Stimulated activated CD4-positive, alpha-beta T cell treated with anti-CD3 and anti-CD28 coated beads, Interleukin-15, amount 100 ng/mL, for 24 hours (primary cell): ENCODE measurements around the gene EIF1.
"Not testable (repeated sequence)": the region's sequence is repeated elsewhere in the genome, so short reads cannot be mapped to it uniquely, and the experiment has no call there.

Experiments
- DNase-seq: peaks from one replicate; pipeline ENCODE4 v3.0.0-alpha.2; 2020

Gene EIF1

DNA sequence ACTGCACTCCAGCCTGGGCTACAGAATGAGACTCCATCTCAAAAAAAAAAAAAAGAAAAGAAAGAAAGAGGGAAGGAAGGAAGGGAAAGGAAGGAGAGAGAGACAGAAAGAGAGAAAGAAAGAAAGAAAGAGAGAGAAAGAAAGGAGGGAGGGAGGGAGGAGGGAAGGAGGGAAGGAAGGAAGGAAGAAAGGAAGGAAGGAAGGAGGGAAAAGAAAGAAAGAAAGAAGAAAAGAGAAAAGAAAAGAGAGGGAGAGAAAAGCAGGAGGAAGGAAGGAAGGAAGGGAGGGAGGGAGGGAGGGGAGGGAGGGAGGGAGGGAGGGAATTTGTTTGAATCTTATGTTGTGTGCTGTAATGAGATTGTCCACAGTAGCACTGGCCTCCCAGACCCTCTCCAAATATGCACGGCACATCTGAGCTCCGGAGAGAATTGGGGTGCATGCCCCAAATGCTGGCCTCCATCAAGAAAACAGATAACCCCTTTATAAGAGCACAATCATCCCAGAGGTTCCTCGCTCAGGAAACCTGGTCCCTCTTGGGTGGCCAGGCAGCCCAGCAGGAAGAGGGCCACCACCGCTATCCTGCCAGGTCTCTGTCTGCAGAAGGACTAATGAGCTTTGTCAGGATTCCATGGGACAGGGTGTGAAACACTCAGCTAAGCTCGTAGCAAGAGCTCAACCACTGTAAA, 8.8 kb upstream of the EIF1 start:
- no peak for DNase-seq

DNA sequence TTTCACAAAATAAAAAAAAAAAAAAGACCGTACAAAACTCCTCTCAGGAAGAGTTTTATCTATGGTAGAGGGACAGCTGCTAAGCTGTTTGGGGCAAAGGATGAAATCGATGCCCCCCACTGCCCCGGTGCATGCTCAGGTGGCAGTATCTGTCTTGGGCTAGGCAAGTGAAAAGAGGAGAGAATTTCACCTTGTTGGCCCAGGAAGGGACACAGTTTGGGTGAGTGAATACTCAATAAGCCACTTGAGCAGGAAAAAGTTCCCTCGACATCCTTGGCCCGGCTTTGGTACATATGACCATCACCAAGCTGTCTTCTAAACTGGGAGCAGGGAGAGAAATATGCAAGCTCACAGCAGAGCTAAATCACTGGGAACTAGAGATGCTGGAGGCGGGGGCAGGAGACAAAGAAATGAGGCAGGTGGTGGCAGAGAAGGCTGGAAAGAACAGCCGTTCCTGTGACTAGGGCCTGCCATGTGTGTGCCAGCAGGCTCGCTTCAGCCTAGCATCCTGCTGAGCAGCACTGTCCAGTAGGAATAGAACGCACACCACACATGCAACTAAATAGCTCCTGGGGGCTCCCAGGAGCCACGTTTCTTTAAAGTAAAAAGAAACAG, 8.2 kb upstream of the EIF1 start:
- no peak for DNase-seq

DNA sequence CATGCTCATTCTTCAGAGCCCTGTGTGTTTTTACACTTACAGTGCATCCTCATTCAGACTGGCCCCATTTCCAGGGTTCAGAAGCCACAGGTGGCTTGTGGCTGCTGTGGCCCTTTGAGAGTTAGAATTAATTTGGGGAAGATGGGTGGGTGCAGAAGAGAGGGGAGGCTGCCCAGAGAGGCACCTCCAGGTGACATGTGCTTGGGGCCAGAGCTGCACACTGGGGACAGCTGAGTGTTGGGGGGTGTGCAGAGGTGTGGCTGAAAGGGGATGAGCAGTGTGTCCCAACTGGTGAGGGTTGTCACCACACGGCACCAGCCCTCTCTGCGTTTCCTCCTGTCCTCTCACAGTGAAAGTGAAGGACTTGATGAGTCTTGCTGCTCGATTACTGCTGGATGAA, 6.9 kb upstream of the EIF1 start:
- DNase-seq = no peak

- DNase-seq = no peak
Observed at GRCh38 chr17:41682631-41683030, 6.1 kb upstream of the EIF1 start.

- no peak for DNase-seq
Observed at GRCh38 chr17:41683441-41684007, 5.2 kb upstream of the EIF1 start.

- DNase-seq = no peak
Observed at GRCh38 chr17:41684035-41684434, 4.7 kb upstream of the EIF1 start.

DNA sequence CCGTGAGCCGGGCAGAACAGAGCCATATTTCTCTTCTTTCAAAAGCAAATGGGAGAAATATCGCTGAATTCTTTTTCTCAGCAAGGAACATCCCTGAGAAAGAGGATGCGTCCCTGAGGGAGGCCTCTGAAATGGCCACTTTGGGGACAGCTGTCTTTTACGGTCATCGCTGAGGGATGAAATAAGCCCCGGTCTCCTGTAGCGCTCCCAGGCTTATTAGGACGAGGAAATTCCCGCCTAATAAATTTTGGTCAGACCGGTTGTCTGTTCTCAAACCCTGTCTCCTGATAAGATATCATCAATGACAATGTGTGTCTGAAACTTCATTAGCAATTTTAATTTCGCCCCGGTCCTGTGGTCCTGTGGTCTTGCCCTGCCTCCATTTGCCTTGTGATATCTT, 2.9 kb upstream of the EIF1 start:
- not testable (repeated sequence) for DNase-seq

DNA sequence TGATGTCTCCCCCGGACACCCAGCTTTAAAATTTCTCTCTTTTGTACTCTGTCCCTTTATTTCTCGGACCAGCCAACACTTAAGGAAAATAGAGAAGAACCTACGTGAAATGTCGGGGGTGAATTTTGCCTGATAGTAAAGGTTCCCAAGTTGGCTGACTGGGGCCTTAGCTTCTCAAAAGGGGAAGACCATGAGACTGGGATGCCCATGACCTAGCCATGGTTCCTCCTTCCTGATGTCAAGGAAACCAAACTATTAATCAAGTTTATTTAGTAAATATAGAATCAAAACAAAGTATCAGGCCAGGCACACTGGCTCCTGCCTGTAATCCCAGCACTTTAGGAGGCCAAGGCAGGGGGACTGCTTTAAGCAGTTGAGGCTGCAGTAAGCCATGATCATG, 2.4 kb upstream of the EIF1 start:
- no peak for DNase-seq

- peak; percentile 72 for DNase-seq
Observed at GRCh38 chr17:41687828-41688640, 651 bp upstream of the EIF1 start.

- peak; percentile 66 for DNase-seq
Observed at GRCh38 chr17:41689497-41690299, 1.0 kb downstream of the EIF1 start.

GRCh38 chr17:41690497-41690896, 1.8 kb downstream of the EIF1 start:
- DNase-seq = no peak

GRCh38 chr17:41691031-41691777, 2.5 kb downstream of the EIF1 start:
- peak; percentile 11 for DNase-seq

GRCh38 chr17:41692722-41693521, 4.2 kb downstream of the EIF1 start:
- DNase-seq = peak; percentile 40

DNA sequence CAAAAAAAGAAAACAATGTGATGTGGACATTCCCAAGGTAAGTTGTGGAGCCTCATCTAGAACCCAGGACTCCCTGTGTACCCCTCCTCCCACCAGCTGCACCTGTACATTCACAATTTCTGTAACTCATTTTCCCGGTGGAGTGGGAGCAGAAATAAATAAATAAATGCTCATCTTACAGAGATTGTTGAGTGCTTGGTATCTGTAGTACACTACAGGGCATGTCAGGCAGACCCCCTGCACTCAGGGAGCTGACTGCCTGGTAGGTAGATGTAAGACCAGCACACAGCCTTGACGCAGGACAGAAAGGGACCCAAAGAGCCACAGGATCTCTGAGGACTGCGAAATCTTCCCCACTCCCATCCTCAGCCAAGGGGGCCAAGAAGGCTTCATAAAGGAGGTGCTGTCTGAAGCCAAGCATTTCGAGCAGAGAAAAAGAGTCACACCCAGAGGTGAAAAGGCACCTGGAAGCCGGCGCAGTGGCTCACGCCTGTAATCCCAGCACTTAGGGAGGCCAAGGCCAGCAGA, 6.5 kb downstream of the EIF1 start:
- no peak for DNase-seq

- peak; percentile 84 for DNase-seq
Observed at GRCh38 chr17:41695954-41696757, 7.5 kb downstream of the EIF1 start.

GRCh38 chr17:41697122-41697962, 8.7 kb downstream of the EIF1 start:
- DNase-seq = no peak

DNA sequence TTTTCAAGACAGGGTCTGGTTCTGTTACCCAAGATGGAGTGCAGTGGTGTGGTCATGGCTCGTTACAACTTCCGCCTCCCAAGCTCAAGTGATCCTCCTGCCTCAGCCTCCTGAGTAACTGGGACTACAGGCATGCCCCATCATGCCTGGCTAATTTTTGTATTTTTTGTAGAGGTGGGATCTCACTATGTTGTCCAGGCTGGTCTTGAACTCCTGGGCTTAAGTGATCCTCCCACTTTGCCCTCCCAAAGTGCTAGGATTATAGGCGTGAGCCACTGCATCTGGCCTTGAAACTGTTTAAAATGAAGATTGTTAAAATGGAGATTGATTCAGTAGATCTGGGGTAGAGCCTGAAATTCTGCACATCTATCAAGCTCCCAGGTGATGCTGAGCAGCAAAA, 12.2 kb downstream of the EIF1 start:
- DNase-seq = not testable (repeated sequence)

DNA sequence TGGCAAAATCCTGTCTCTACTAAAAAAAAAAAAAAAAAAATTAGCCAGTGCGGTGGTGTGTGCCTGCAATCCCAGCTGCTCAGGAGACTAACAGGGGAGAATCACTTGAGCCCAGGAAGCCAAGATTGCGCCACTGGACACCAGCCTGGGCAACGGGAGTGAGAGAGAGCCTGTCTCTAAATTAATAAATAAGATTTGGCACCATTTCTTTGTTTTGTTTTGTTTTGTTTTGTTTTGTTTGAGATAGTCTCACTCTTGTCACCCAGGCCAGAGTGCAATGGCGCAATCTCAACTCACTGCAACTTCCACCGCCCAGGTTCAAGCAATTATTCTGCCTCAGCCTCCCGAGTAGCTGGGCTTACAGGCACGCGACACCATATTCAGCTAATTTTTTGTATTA, 14.0 kb downstream of the EIF1 start:
- no peak for DNase-seq
